NCI-H1417 treated with DMSO at 0.1 percent for 48 hours (cell line): ENCODE results near the gene FAXDC2.
"Not testable (repeated sequence)": the region's sequence is repeated elsewhere in the genome, so short reads cannot be mapped to it uniquely, and the experiment has no call there.

ENCODE experiments used
- DNase-seq: peaks from one replicate; lab custom pipeline; 2025; lab: John Stamatoyannopoulos, UW

FAXDC2 gene

DNA sequence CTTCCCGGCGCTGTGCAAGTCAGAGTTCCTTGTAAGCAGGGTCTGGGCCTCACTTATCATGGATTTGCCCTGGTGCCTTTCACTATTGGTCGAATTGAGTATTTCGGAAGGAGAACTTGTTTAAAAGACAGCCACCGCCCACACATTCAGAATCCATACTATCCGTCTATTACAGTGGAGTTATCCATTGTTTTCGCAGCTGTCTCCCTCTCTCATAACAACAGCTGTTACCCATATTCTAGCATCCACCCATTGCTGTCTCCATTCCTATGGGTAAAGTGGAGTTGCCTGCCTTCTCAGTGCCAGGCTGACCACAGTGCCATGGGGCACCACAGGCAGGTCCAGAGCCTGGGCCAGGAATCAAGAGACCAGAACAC is 20.2 kb downstream of the FAXDC2 start:
- no peak for DNase-seq

- no peak for DNase-seq
Measured at GRCh38 chr5:154829589-154830218, 20.7 kb downstream of the FAXDC2 start.

- no peak for DNase-seq
Measured at GRCh38 chr5:154829181-154829588, 21.2 kb downstream of the FAXDC2 start.

DNA sequence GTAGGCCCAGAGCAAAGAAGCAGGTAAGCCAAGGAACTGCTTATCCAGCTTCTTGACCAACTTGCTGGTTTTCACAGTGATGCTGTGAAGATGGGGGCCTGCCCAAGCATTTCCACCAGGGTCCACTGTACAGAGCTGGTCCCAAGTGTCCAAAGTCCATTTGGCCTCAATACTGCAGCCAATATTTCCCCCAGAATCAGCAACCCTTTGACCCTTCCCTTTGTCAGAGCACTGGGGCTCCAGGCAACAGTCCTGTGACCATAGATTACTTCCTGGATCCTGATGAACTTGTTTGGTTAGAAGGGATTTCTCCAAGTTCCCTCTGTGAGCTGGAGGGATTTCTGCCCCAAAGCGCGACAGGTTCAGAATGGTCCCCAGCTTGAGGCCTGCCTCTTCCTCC is 26.3 kb downstream of the FAXDC2 start:
- DNase-seq, result no peak

DNA sequence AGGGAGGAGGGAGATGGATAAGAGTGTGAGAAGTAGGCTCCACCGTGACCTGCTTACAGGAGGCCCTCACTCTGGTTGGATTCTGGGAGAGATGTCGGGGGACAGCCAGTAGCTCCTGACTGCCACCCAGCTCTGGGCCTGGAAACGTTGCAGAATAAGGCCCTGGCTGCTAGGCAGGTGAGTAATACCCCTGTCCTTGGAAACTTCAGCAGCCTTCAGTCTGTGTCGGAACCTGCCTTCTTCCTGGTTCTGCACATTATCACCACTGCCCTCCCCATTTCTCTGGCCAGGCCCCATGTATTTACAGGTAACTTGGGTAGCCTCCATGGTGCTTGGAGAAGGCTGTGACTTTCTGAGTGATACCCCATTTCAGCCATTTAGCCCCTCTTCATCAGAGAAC is 26.8 kb downstream of the FAXDC2 start:
- no peak for DNase-seq

- not testable (repeated sequence) for DNase-seq
Measured at GRCh38 chr5:154822896-154823295, 27.5 kb downstream of the FAXDC2 start.

- DNase-seq, result no peak
Measured at GRCh38 chr5:154820383-154820782, 30.0 kb downstream of the FAXDC2 start.

- no peak for DNase-seq
Measured at GRCh38 chr5:154819546-154819945, 30.9 kb downstream of the FAXDC2 start.

DNA sequence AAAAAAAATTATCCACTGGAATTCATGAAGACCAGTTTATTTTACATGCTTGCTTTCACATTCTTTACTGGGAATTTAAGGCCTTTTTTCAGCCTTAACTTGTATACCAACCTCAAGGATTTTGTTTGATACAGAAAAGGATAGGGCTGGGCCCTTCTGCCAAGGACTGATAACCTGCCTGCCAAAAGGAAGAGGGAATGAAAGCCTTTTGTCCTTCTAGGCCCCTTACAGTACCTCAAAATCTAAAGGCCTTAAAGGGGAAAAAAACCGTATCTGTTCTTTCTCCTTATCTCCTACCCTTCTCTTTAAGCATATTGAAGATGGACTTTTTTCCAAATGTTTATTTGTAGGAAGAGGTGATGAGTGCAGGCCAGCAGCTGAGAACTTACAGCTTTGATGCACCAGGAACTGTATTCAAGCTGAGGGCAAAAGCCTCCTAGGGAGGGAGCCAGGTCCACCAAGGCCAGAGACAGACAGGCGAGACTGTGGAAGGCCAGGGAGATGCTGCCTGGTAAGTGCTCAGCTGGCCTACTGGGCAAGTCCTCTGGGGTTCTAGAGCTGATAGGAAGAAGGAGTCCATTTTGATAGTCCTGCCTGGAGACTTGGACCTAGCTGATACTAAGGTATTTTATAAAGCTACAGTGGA is 31.8 kb downstream of the FAXDC2 start:
- no peak for DNase-seq

DNA sequence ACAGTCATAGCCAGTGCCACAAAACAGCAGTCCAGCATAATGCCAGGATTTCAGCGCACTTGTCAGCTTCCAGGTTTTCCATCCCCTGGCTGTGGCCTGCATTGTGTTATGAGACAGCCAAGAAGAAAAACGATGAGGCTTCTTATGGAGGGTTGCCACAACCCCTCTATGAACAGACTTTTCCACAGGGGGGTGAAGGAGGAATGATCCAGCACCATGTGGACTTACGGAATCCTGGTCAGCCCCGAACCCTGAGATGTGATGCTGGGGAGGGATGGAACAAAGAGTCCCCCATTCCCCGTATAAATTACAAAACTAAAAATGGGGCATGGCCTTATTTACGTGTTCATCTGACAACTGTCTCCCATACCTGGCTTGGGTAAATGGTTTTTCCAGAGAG is 32.6 kb downstream of the FAXDC2 start:
- no peak for DNase-seq

GRCh38 chr5:154816891-154817492 is 33.4 kb downstream of the FAXDC2 start:
- no peak for DNase-seq

- no peak for DNase-seq
Measured at GRCh38 chr5:154815684-154816247, 34.6 kb downstream of the FAXDC2 start.

- DNase-seq, result no peak
Measured at GRCh38 chr5:154815025-154815424, 35.4 kb downstream of the FAXDC2 start.

- DNase-seq, result no peak
Measured at GRCh38 chr5:154813736-154814135, 36.7 kb downstream of the FAXDC2 start.

GRCh38 chr5:154813158-154813557 is 37.2 kb downstream of the FAXDC2 start:
- DNase-seq, result no peak

DNA sequence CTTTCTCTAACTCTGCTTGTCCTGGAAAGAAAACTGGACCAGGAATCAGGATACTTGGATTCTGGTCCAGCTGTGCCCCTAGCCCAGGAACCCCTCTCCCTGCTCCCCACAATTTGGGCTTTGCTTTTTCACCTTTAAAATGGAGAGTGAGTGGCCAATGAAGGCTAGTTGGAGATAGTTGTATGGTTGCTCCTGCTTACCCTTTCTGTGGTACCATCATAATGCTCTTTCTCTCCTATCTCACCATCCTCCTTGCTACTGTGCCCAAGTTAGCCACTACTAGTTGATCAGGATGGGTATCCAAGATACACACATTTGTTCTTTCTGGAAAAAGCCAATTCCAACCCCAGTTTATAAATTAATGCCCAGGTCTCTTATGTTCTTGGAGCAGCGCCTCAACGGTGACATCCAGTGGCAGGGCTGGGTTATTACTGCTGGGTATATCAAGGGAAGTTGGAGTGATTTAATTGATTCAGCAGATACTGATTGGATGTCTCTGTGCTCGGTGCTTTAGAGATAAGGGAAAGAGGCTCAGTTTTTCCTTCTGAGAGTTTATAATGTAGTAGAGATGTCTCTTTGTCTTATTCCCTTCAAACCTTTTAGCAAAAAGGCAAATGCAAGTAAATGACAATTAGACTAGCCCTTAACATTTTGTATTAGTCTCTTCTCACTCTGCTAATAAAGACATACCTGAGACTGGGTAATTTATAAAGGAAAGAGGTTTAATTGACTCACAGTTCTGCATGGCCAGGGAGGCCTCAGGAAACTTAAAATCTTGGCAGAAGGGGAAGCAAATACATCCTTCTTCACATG is 38.5 kb downstream of the FAXDC2 start:
- DNase-seq, result no peak

GRCh38 chr5:154811239-154811638 is 39.2 kb downstream of the FAXDC2 start:
- DNase-seq, result no peak

GRCh38 chr5:154806176-154806575 is 44.2 kb downstream of the FAXDC2 start:
- DNase-seq, result no peak

- no peak for DNase-seq
Measured at GRCh38 chr5:154802050-154802449, 48.4 kb downstream of the FAXDC2 start.

GRCh38 chr5:154801083-154801482 is 49.3 kb downstream of the FAXDC2 start:
- DNase-seq, result no peak

GRCh38 chr5:154800582-154800981 is 49.8 kb downstream of the FAXDC2 start:
- DNase-seq, result no peak

GRCh38 chr5:154797762-154798161 is 52.6 kb downstream of the FAXDC2 start:
- no peak for DNase-seq

DNA sequence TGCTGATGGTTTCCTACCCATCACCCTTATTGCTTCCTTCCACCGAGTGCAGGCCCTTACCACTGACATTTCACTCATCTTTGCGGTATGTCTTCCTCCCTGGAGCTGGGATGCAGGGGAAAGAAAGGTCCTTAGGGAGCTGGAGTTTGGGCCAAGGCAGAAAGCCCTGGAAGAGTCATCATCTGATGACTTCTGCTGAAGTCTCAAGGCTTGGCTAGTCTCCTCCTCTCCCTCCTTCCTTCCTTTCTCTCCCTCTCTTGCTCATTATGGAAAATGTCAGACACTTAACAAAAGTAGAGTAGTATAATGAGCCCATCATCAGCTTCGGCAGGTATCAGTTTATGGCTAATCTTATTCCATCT is 55.2 kb downstream of the FAXDC2 start:
- DNase-seq, result no peak
